ENCODE results near the gene PTH2R. TPM values are rescaled to one million over a fixed set of nuclear protein-coding genes. Genes with fewer than 3 reads are reported as not detected.
A peak's percentile ranks its signal among the peaks of the same experiment; 100 is the strongest.

Gene PTH2R
- total and polyA plus RNA-seq, 9 of the 15 experiments (the other 6 are each of a cell fraction or from before 2014, with no cell fraction given): 2.7 to 8.8 (median 4.2) TPM

- TF ChIP-seq MGA (IDR thresholded peaks at IDR 0.05): no peak
- TF ChIP-seq, protein P1, sequence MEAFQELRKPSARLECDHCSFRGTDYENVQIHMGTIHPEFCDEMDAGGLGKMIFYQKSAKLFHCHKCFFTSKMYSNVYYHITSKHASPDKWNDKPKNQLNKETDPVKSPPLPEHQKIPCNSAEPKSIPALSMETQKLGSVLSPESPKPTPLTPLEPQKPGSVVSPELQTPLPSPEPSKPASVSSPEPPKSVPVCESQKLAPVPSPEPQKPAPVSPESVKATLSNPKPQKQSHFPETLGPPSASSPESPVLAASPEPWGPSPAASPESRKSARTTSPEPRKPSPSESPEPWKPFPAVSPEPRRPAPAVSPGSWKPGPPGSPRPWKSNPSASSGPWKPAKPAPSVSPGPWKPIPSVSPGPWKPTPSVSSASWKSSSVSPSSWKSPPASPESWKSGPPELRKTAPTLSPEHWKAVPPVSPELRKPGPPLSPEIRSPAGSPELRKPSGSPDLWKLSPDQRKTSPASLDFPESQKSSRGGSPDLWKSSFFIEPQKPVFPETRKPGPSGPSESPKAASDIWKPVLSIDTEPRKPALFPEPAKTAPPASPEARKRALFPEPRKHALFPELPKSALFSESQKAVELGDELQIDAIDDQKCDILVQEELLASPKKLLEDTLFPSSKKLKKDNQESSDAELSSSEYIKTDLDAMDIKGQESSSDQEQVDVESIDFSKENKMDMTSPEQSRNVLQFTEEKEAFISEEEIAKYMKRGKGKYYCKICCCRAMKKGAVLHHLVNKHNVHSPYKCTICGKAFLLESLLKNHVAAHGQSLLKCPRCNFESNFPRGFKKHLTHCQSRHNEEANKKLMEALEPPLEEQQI (IDR thresholded peaks at IDR 0.05): no peak
- TF ChIP-seq E2F5 (CRISPR knock-in tag; IDR thresholded peaks at IDR 0.05): no peak
- TF ChIP-seq ARID2 (IDR thresholded peaks at IDR 0.05): 0 out of 2 replicates have a peak, but pooled peaks have one; percentile 7
- TF ChIP-seq, protein P2, sequence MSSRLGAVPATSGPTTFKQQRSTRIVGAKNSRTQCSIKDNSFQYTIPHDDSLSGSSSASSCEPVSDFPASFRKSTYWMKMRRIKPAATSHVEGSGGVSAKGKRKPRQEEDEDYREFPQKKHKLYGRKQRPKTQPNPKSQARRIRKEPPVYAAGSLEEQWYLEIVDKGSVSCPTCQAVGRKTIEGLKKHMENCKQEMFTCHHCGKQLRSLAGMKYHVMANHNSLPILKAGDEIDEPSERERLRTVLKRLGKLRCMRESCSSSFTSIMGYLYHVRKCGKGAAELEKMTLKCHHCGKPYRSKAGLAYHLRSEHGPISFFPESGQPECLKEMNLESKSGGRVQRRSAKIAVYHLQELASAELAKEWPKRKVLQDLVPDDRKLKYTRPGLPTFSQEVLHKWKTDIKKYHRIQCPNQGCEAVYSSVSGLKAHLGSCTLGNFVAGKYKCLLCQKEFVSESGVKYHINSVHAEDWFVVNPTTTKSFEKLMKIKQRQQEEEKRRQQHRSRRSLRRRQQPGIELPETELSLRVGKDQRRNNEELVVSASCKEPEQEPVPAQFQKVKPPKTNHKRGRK (tag; IDR thresholded peaks at IDR 0.05): no peak
- no peak for TF ChIP-seq CEBPG (CRISPR knock-in tag; IDR thresholded peaks at IDR 0.05)
- no peak for TF ChIP-seq CEBPG (tag; conservative IDR thresholded peaks at IDR 0.05 in 1 of 2, IDR thresholded peaks at IDR 0.05 in 1 of 2)
- TF ChIP-seq SMARCC2 (IDR thresholded peaks at IDR 0.05; ENCODE audit: low read depth): no peak
- TF ChIP-seq CBX3 (IDR thresholded peaks at IDR 0.05; ENCODE audit: borderline replicate concordance in 1 of 2, low read length in 2 of 2): no peak
These were observed 59.7 kb downstream of the PTH2R start (continued) for GRCh38 chr2:208466151-208466919.
